HEK293 (cell line): Measurements from ENCODE around the gene STK11.
A peak's percentile ranks its signal among the peaks of the same experiment; 100 is the strongest.

Experiments
- CTCF ChIA-PET: fragments of 350-600 bp; formaldehyde crosslinking; extraction: SDS; loops from one replicate; lab custom pipeline; 2021; ENCODE audit warnings: antibody characterized with exemption; lab: Yijun Ruan, JAX
- POLR2A ChIA-PET: fragments of 300-600 bp; formaldehyde crosslinking; extraction: SDS; loops from one replicate; lab custom pipeline; 2020; ENCODE audit warnings: antibody characterized with exemption, inconsistent platforms; lab: Yijun Ruan, JAX
- H3K27ac ChIP-seq: fragments of 200-500 bp; sonication (Bioruptor generic); 2 replicates; pipeline ENCODE4 v1.5.1; 2014; ENCODE audit warnings: low read depth, low read length, control low read depth, inconsistent platforms; ENCODE audit errors: extremely low read depth
- H3K36me3 ChIP-seq, 2 experiments: fragments of 200-500 bp in 1 of 2; sonication (Bioruptor generic) in 1 of 2; 1 replicate in 1 of 2; 2 replicates in 1 of 2; pipeline ENCODE4 v1.5.1; 2014 to 2017; ENCODE audit warnings: inconsistent platforms in 2 of 2, low read length in 2 of 2; ENCODE audit not compliant: control insufficient read depth in 2 of 2, insufficient read depth in 1 of 2
- H3K4me1 ChIP-seq: fragments of 200-500 bp; sonication (Bioruptor generic); 2 replicates; pipeline ENCODE4 v1.5.1; 2014; ENCODE audit warnings: mild to moderate bottlenecking, low read length, inconsistent platforms; ENCODE audit not compliant: control insufficient read depth, insufficient read depth
- H3K4me3 ChIP-seq: 2 replicates; pipeline ENCODE4 v1.5.1; 2011; ENCODE audit warnings: low read depth, mild to moderate bottlenecking, control low read depth, low read length, moderate library complexity
- H3K9me3 ChIP-seq: fragments of 200-500 bp; sonication (Bioruptor generic); 2 replicates; pipeline ENCODE4 v1.5.1; 2014; ENCODE audit warnings: low read depth, low read length, inconsistent platforms; ENCODE audit not compliant: control insufficient read depth, insufficient read depth
- EGR2 ChIP-seq: fragments of 450-650 bp; formaldehyde crosslinking; IDR thresholded peaks from 2 replicates; pipeline ENCODE4 v1.5.1; 2016; ENCODE audit warnings: low read depth, missing biosample characterization, missing genetic modification characterization
- KLF1 ChIP-seq: fragments of 450-650 bp; formaldehyde crosslinking; IDR thresholded peaks from 2 replicates; pipeline ENCODE4 v1.5.1; 2016; ENCODE audit warnings: missing biosample characterization, missing genetic modification characterization
- MZF1 ChIP-seq: fragments of 450-650 bp; formaldehyde crosslinking; IDR thresholded peaks from 2 replicates; pipeline ENCODE4 v1.5.1; 2017; ENCODE audit warnings: missing biosample characterization, missing genetic modification characterization, borderline replicate concordance
- REST ChIP-seq: fragments of 450-650 bp; formaldehyde crosslinking; IDR thresholded peaks from 2 replicates; pipeline ENCODE4 v1.5.1; 2016; ENCODE audit warnings: missing biosample characterization, missing genetic modification characterization
- ZBTB44 ChIP-seq: fragments of 450-650 bp; IDR thresholded peaks from 2 replicates; pipeline ENCODE4 v1.5.1; 2018; ENCODE audit warnings: missing biosample characterization, mild to moderate bottlenecking, missing genetic modification characterization
- ZEB2 ChIP-seq: fragments of 450-650 bp; formaldehyde crosslinking; IDR thresholded peaks from 2 replicates; pipeline ENCODE4 v1.5.1; 2016; ENCODE audit warnings: missing biosample characterization, missing genetic modification characterization
- ZNF157 ChIP-seq: fragments of 450-650 bp; formaldehyde crosslinking; IDR thresholded peaks from 2 replicates; pipeline ENCODE4 v1.5.1; 2016; ENCODE audit warnings: missing biosample characterization, missing genetic modification characterization
- ZNF16 ChIP-seq: fragments of 450-650 bp; formaldehyde crosslinking; IDR thresholded peaks from 2 replicates; pipeline ENCODE4 v1.5.1; 2016; ENCODE audit warnings: low read depth, missing biosample characterization, missing genetic modification characterization
- ZNF19 ChIP-seq: fragments of 450-650 bp; formaldehyde crosslinking; IDR thresholded peaks from 2 replicates; pipeline ENCODE4; 2016; ENCODE audit warnings: missing biosample characterization, missing genetic modification characterization, low read depth
- ZNF223 ChIP-seq: fragments of 450-650 bp; formaldehyde crosslinking; IDR thresholded peaks from 2 replicates; pipeline ENCODE4 v1.5.1; 2016; ENCODE audit warnings: missing biosample characterization, missing genetic modification characterization
- ZNF292 ChIP-seq: fragments of 450-650 bp; formaldehyde crosslinking; IDR thresholded peaks from 2 replicates; pipeline ENCODE4 v1.5.1; 2016; ENCODE audit warnings: low read depth, missing biosample characterization, missing genetic modification characterization, borderline replicate concordance
- ZNF341 ChIP-seq: fragments of 450-650 bp; formaldehyde crosslinking; IDR thresholded peaks from 2 replicates; pipeline ENCODE4; 2016; ENCODE audit warnings: low read depth, missing biosample characterization, missing genetic modification characterization
- ZNF350 ChIP-seq: fragments of 450-650 bp; formaldehyde crosslinking; IDR thresholded peaks from 2 replicates; pipeline ENCODE4 v1.5.0; 2017; ENCODE audit warnings: missing biosample characterization, mild to moderate bottlenecking, missing genetic modification characterization
- ZNF394 ChIP-seq: fragments of 450-650 bp; formaldehyde crosslinking; IDR thresholded peaks from 2 replicates; pipeline ENCODE4 v1.5.1; 2016; ENCODE audit warnings: missing biosample characterization, missing genetic modification characterization, mild to moderate bottlenecking, moderate library complexity, borderline replicate concordance
- ZNF404 ChIP-seq: fragments of 450-650 bp; formaldehyde crosslinking; IDR thresholded peaks from 2 replicates; pipeline ENCODE4 v1.5.1; 2017; ENCODE audit warnings: missing biosample characterization, missing genetic modification characterization
- ZNF426 ChIP-seq: fragments of 450-650 bp; formaldehyde crosslinking; IDR thresholded peaks from 2 replicates; pipeline ENCODE4 v1.5.1; 2017; ENCODE audit warnings: missing biosample characterization, missing genetic modification characterization, mild to moderate bottlenecking, inconsistent platforms, moderate library complexity
- ZNF433 ChIP-seq: fragments of 450-650 bp; formaldehyde crosslinking; IDR thresholded peaks from 2 replicates; pipeline ENCODE4 v1.5.1; 2016; ENCODE audit warnings: missing biosample characterization, missing genetic modification characterization, low read depth
- ZNF513 ChIP-seq: fragments of 450-650 bp; IDR thresholded peaks from 2 replicates; pipeline ENCODE4 v1.5.1; 2018; ENCODE audit warnings: missing biosample characterization, missing genetic modification characterization
- ZNF561 ChIP-seq: fragments of 450-650 bp; IDR thresholded peaks from 2 replicates; pipeline ENCODE4 v1.5.1; 2018; ENCODE audit warnings: missing biosample characterization, missing genetic modification characterization, borderline replicate concordance
- ZNF610 ChIP-seq: fragments of 450-650 bp; formaldehyde crosslinking; IDR thresholded peaks from 2 replicates; pipeline ENCODE4 v1.5.1; 2016; ENCODE audit warnings: missing biosample characterization, missing genetic modification characterization, borderline replicate concordance
- ZNF664 ChIP-seq: fragments of 450-650 bp; formaldehyde crosslinking; IDR thresholded peaks from 2 replicates; pipeline ENCODE4 v1.5.1; 2016; ENCODE audit warnings: missing biosample characterization, missing genetic modification characterization
- ZNF692 ChIP-seq: fragments of 450-650 bp; formaldehyde crosslinking; IDR thresholded peaks from 2 replicates; pipeline ENCODE4 v1.5.1; 2016; ENCODE audit warnings: missing biosample characterization, missing genetic modification characterization
- ZNF785 ChIP-seq: fragments of 450-650 bp; formaldehyde crosslinking; IDR thresholded peaks from 2 replicates; pipeline ENCODE4 v1.5.1; 2016; ENCODE audit warnings: missing biosample characterization, missing genetic modification characterization

The STK11 gene

GRCh38 chr19:1181606-1182005 is 24.0 kb upstream of the STK11 start:
- H3K9me3 ChIP-seq = no peaks in the 10 kb centered on the region
- no peak overlapping the region for H3K4me3 ChIP-seq
- POLR2A ChIA-PET = no interaction called here
- TF ChIP-seq ZNF426 (tag by site-specific recombination) (no peak), ZNF433 (no peak), MZF1 (tag by site-specific recombination) (no peak), ZNF341 (tag by site-specific recombination) (no peak), ZNF692 (tag by site-specific recombination) (no peak), ZNF513 (tag by site-specific recombination) (no peak), ZNF561 (tag by site-specific recombination) (no peak)
- TF ChIP-seq, all 188 proteins: peak for 0
- H3K36me3 ChIP-seq = no peaks in the 10 kb centered on the region
- no peaks in the 10 kb centered on the region for H3K4me1 ChIP-seq
- H3K27ac ChIP-seq = no peak overlapping the region
- CTCF ChIA-PET = interaction anchor here (0.6 to 2.6 kb wide), 3 partner anchors 41 to 84 kb away, joined by 3 to 7 read pairs (median 4); no protein-coding TSS in a partner anchor

GRCh38 chr19:1182068-1182467 is 23.5 kb upstream of the STK11 start:
- Histone ChIP-seq H3K27ac (no peak overlapping the region), H3K4me3 (no peak overlapping the region)
- POLR2A ChIA-PET = interaction anchor here (0.6 kb wide), 1 partner anchor 11 kb away, joined by 4 read pairs; no protein-coding TSS in a partner anchor
- TF ChIP-seq ZNF341 (tag by site-specific recombination) = 0 out of 2 replicates have a peak, but pooled peaks have one; percentile 8
- TF ChIP-seq ZNF157 (tag by site-specific recombination) = peak; percentile 65
- no peak for TF ChIP-seq ZEB2 (tag by site-specific recombination)
- peak; percentile 83 for TF ChIP-seq ZNF16 (tag by site-specific recombination)
- TF ChIP-seq ZNF292 (tag by site-specific recombination) = no peak
- TF ChIP-seq ZNF350 (tag by site-specific recombination) = no peak
- no peak for TF ChIP-seq ZNF19
- TF ChIP-seq, all 188 proteins: peak for 3
- no peaks in the 10 kb centered on the region for H3K4me1 ChIP-seq
- H3K36me3 ChIP-seq = no peaks in the 10 kb centered on the region
- CTCF ChIA-PET = interaction anchor here (0.6 to 2.6 kb wide), 2 partner anchors 62 to 69 kb away, joined by 3 to 7 read pairs; no protein-coding TSS in a partner anchor
- H3K9me3 ChIP-seq = no peaks in the 10 kb centered on the region

GRCh38 chr19:1182727-1183126 is 22.9 kb upstream of the STK11 start:
- no peaks in the 10 kb centered on the region for H3K36me3 ChIP-seq
- no peaks in the 10 kb centered on the region for H3K9me3 ChIP-seq
- H3K27ac ChIP-seq = no peak overlapping the region
- ChIA-PET CTCF (interaction anchor here (0.6 to 2.6 kb wide), 2 partner anchors 62 to 69 kb away, joined by 3 to 7 read pairs; no protein-coding TSS in a partner anchor), POLR2A (no interaction called here)
- H3K4me3 ChIP-seq = no peak overlapping the region
- H3K4me1 ChIP-seq = no peaks in the 10 kb centered on the region
- TF ChIP-seq ZNF404 (tag by site-specific recombination) (no peak), ZNF223 (tag by site-specific recombination) (no peak), ZNF785 (no peak), ZNF610 (no peak), KLF1 (tag by site-specific recombination) (no peak), ZNF664 (tag by site-specific recombination) (no peak), ZBTB44 (tag by site-specific recombination) (no peak), REST (no peak), EGR2 (tag by site-specific recombination) (no peak), ZNF394 (tag by site-specific recombination) (no peak)
